Gastroesophageal sphincter (tissue), 4 donors: ENCODE measurements around the gene LRRC26. TPM values are rescaled to one million over a fixed set of nuclear protein-coding genes. Genes with fewer than 3 reads are reported as not detected.
A peak's percentile ranks its signal among the peaks of the same experiment; 100 is the strongest.

Source experiments
- ATAC-seq: fragments of 150-250 bp; one replicate; pipeline ENCODE4 v1.9.1; 2016; ENCODE audit warnings: mild to moderate bottlenecking, moderate library complexity
- H3K27ac ChIP-seq, 4 donors: fragments of 200-600 bp; sonication (generic) in 3 of 4; 1 replicate in 3 of 4; 2 replicates in 1 of 4; pipeline ENCODE4 v1.5.1; 2016 to 2019
- H3K27me3 ChIP-seq: fragments of 200-600 bp; sonication (generic); one replicate; pipeline ENCODE4 v1.5.1; 2019
- H3K36me3 ChIP-seq, 2 donors: fragments of 200-600 bp; sonication (generic); one replicate each; pipeline ENCODE4 v1.5.1; 2019; ENCODE audit warnings: control low read depth in 1 of 2
- H3K4me1 ChIP-seq, 3 donors: fragments of 200-600 bp; sonication (generic); 1 replicate in 2 of 3; 2 replicates in 1 of 3; pipeline ENCODE4 v1.5.1; 2016 to 2019; ENCODE audit warnings: control low read depth in 2 of 3
- H3K4me3 ChIP-seq, 2 donors: fragments of 200-600 bp; sonication (generic); one replicate each; pipeline ENCODE4 v1.5.1; 2019; ENCODE audit warnings: mild to moderate bottlenecking in 1 of 2, moderate library complexity in 1 of 2
- H3K9me3 ChIP-seq, 3 donors: fragments of 200-600 bp; sonication (generic); one replicate each; pipeline ENCODE4 v1.5.1; 2017 to 2019; ENCODE audit warnings: control low read depth in 2 of 3
- EP300 ChIP-seq: sonication (generic); formaldehyde crosslinking; IDR thresholded peaks from one replicate; pipeline ENCODE4 v1.6.1; 2017; ENCODE audit warnings: antibody characterized with exemption, mild to moderate bottlenecking
- POLR2A ChIP-seq, 2 donors: fragments of 450-650 bp; IDR thresholded peaks; one replicate each; pipeline ENCODE4 v1.6.1; 2017; ENCODE audit warnings: antibody characterized with exemption in 2 of 2, mild to moderate bottlenecking in 2 of 2, moderate library complexity in 1 of 2
- POLR2AphosphoS5 ChIP-seq: sonication (generic); formaldehyde crosslinking; IDR thresholded peaks from one replicate; pipeline ENCODE4 v1.6.1; 2017; ENCODE audit warnings: antibody characterized with exemption
- WGBS, 2 donors: methylation state at CpG; one replicate each; pipeline ENCODE4 v1.1.5; 2018; ENCODE audit warnings: low coverage in 1 of 2; 5-methylcytosine and 5-hydroxymethylcytosine counted together
- total RNA-seq, 4 donors: library from RNA; depleted of rRNA; stranded (reverse); fragments of >200 nt; gene quantifications; one replicate each; pipeline ENCODE4 v1.1.0, GENCODE V29; 2016
- TF ChIP-seq, protein P1 (sequence below), 4 experiments: fragments of 200-600 bp in 2 of 4; fragments of 450-650 bp in 2 of 4; sonication (generic) in 1 of 4; IDR thresholded peaks; one replicate each; pipeline ENCODE4 v1.5.1; 2017 to 2019; ENCODE audit warnings: antibody characterized with exemption in 4 of 4, mild to moderate bottlenecking in 2 of 4, moderate library complexity in 2 of 4

LRRC26 gene
- total RNA-seq, 4 donors from 2014 or later = 7.7 TPM; not detected in 3

DNA sequence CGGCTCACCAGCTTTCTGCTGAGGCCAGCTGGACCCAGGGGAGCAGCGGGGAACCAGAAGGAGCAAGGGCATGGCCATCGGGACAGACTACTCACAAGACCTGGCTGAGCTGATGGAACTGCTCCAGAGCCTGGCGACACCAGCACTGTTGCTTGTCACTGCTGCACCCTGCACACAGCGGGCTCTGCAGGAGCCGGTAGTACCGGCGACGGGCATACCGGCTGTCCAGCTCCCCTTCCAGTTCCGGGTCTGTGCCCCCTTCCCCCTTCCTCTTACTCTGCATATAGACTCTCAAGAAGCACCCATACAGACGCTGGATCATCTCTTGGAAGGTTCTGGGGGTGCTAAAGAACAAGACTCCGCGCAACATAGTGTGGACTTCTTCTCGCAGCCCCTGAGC, 17.5 kb upstream of the LRRC26 start:
- Histone ChIP-seq H3K27me3 (no peaks in the 10 kb centered on the region), H3K27ac (peak overlapping the region in 1 of 4 donors; percentile 97), H3K36me3 (peaks cover 0 to 68% of the 10 kb centered on the region in 2 donors), H3K4me3 (peak overlapping the region; percentile 63 to 75), H3K9me3 (no peaks in the 10 kb centered on the region), H3K4me1 (peaks cover 6 to 71% (median 36%) of the 10 kb centered on the region in 3 donors)
- TF ChIP-seq POLR2AphosphoS5 (no peak), EP300 (no peak), POLR2A (IDR thresholded peaks at IDR 0.05) (no peak)
- TF ChIP-seq, protein P1, sequence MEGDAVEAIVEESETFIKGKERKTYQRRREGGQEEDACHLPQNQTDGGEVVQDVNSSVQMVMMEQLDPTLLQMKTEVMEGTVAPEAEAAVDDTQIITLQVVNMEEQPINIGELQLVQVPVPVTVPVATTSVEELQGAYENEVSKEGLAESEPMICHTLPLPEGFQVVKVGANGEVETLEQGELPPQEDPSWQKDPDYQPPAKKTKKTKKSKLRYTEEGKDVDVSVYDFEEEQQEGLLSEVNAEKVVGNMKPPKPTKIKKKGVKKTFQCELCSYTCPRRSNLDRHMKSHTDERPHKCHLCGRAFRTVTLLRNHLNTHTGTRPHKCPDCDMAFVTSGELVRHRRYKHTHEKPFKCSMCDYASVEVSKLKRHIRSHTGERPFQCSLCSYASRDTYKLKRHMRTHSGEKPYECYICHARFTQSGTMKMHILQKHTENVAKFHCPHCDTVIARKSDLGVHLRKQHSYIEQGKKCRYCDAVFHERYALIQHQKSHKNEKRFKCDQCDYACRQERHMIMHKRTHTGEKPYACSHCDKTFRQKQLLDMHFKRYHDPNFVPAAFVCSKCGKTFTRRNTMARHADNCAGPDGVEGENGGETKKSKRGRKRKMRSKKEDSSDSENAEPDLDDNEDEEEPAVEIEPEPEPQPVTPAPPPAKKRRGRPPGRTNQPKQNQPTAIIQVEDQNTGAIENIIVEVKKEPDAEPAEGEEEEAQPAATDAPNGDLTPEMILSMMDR (IDR thresholded peaks at IDR 0.05) = no peak
- no peak for ATAC-seq
- 87% methylated on average over 4 of the region's 15 CpGs; no CpG with 5 or more reads in 1 of the 2 donors for WGBS, 2 donors

DNA sequence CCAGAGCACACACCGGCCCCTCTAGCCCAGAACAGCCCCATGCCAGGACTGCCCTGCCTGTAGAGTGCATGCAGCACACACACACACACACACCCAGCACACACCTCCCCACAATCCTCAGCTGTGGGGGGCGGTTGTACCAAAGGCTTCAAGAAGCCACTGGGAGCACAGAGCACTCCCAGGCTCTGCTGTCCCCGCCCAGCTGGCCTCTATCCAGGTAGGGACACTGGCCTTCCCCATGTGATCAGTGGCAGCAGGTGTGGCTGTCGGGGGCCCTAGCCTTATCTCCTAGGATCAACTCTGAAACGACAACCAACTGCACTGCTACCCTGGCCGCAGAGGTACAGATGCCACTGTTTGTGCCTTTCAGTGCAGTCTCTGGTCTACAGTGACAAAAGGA, 16.5 kb upstream of the LRRC26 start:
- no peak for ATAC-seq
- Histone ChIP-seq H3K36me3 (peaks cover 0 to 69% of the 10 kb centered on the region in 2 donors), H3K4me1 (peaks cover 6 to 62% (median 36%) of the 10 kb centered on the region in 3 donors), H3K9me3 (no peaks in the 10 kb centered on the region), H3K4me3 (peak overlapping the region in 1 of 2 donors; percentile 75), H3K27me3 (no peaks in the 10 kb centered on the region), H3K27ac (no peak overlapping the region)
- no peak for TF ChIP-seq EP300
- TF ChIP-seq POLR2A (IDR thresholded peaks at IDR 0.05) = no peak
- no peak for TF ChIP-seq POLR2AphosphoS5
- TF ChIP-seq, protein P1 (IDR thresholded peaks at IDR 0.05) = no peak
- 80% methylated on average over 2 of the region's 6 CpGs; no CpG with 5 or more reads in 1 of the 2 donors for WGBS, 2 donors

DNA sequence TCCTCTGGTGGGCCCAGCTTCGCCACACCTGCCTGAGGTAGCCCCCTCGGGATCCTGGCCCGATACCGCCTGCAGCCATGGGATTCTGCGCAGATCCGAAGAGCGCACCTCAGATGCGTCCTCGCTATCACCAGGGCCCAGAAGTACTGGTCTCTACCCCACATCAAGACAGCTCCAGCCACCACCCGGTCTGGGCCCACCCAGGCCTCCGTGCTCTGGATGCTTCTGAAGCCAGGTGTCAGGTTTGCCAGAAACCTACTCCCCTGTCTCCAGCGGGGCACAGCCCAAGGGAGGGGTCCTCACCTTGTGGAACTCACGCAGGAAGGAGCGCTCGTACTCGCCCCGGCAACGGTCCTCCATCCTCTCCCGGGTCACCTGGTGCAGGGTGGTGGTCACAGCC, 16.1 kb upstream of the LRRC26 start:
- WGBS, 2 donors = 71% methylated on average over 5 of the region's 19 CpGs; no CpG with 5 or more reads in 1 of the 2 donors
- H3K27me3 ChIP-seq = no peaks in the 10 kb centered on the region
- TF ChIP-seq, protein P1 (IDR thresholded peaks at IDR 0.05) = no peak
- TF ChIP-seq POLR2A (IDR thresholded peaks at IDR 0.05) (no peak), EP300 (no peak), POLR2AphosphoS5 (no peak)
- H3K4me1 ChIP-seq = peaks cover 6 to 57% (median 36%) of the 10 kb centered on the region in 3 donors
- peaks cover 0 to 69% of the 10 kb centered on the region in 2 donors for H3K36me3 ChIP-seq
- ATAC-seq = no peak
- H3K27ac ChIP-seq = no peak overlapping the region
- H3K4me3 ChIP-seq = no peak overlapping the region
- H3K9me3 ChIP-seq = no peaks in the 10 kb centered on the region

DNA sequence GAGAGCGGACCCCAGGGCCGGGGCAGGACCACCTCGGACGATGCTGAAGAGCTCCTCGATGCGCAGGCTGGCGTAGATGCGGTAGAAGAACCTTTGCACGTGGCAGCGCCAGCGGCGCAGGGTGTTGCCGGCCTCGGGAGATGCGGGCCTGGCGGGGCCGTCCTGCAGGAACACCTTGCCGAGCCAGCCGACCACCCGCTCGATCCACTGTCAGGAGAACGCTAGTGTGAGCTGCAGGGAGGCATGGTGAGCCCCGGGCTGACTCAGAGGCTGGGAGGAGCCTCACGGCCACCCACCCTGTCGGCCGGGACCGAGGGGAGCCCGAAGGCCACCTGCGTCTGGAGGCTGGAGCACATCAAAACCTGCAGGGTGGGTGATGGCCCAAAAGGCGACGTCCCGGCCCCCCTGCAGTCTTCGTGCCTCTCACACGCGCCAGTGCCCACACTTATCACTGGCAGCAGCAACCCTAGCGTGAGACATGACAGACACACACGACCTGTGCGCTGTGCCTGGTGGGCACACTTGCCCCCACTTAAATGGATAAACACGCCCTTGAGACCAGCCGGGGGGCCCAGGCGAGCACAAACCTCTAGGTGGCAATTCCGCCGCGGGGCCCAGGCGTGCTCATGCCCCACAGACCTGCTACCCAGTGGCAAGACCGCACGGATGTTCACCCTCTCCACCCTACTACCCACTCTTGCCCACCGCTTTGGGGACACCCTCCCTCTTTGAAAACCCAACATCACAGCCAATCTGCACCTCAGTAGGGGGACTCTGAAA, 15.2 kb upstream of the LRRC26 start:
- 83% methylated on average over 19 of the region's 48 CpGs; no CpG with 5 or more reads in 1 of the 2 donors for WGBS, 2 donors
- peaks cover 6 to 49% (median 32%) of the 10 kb centered on the region in 3 donors for H3K4me1 ChIP-seq
- TF ChIP-seq POLR2A (IDR thresholded peaks at IDR 0.05) (no peak), POLR2AphosphoS5 (no peak), EP300 (no peak)
- TF ChIP-seq, protein P1 (IDR thresholded peaks at IDR 0.05) = no peak
- H3K9me3 ChIP-seq = no peaks in the 10 kb centered on the region
- H3K36me3 ChIP-seq = peaks cover 0 to 69% of the 10 kb centered on the region in 2 donors
- no peaks in the 10 kb centered on the region for H3K27me3 ChIP-seq
- no peak overlapping the region for H3K4me3 ChIP-seq
- no peak for ATAC-seq
- no peak overlapping the region for H3K27ac ChIP-seq
